ENCODE measurements around the gene C4orf50.

The C4orf50 gene

DNA sequence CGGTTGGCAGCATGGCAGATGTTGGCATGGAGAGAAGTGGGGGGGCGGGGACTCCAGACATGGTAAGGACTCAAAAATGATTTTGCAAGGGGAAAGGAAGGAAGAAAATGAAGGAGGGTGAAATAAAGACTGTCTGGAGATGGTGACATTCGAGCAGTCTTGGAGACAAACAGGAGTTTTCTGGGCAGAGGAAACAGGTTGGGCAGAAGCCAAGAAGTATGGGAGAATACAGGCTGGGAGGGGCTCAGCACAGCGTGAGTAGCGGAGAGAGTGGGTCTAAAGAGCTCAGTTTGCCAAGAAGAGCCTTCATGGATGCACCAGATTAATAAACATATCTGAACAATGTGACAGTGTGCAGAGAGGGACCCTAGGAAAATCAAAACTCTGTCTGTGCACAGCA is 112.0 kb downstream of the C4orf50 start:
- DNase-seq = no peak
- no peaks in the 10 kb centered on the region for H3K4me1 ChIP-seq
- TF ChIP-seq, protein P1, sequence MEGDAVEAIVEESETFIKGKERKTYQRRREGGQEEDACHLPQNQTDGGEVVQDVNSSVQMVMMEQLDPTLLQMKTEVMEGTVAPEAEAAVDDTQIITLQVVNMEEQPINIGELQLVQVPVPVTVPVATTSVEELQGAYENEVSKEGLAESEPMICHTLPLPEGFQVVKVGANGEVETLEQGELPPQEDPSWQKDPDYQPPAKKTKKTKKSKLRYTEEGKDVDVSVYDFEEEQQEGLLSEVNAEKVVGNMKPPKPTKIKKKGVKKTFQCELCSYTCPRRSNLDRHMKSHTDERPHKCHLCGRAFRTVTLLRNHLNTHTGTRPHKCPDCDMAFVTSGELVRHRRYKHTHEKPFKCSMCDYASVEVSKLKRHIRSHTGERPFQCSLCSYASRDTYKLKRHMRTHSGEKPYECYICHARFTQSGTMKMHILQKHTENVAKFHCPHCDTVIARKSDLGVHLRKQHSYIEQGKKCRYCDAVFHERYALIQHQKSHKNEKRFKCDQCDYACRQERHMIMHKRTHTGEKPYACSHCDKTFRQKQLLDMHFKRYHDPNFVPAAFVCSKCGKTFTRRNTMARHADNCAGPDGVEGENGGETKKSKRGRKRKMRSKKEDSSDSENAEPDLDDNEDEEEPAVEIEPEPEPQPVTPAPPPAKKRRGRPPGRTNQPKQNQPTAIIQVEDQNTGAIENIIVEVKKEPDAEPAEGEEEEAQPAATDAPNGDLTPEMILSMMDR (IDR thresholded peaks at IDR 0.05; ENCODE audit: low read depth, low read length) = no peak
- no peaks in the 10 kb centered on the region for H3K27me3 ChIP-seq
- no peaks in the 10 kb centered on the region for H3K9me3 ChIP-seq
- no peak overlapping the region for H3K4me3 ChIP-seq (ENCODE audit: low read depth, low read length)
- no peaks in the 10 kb centered on the region for H3K36me3 ChIP-seq

DNA sequence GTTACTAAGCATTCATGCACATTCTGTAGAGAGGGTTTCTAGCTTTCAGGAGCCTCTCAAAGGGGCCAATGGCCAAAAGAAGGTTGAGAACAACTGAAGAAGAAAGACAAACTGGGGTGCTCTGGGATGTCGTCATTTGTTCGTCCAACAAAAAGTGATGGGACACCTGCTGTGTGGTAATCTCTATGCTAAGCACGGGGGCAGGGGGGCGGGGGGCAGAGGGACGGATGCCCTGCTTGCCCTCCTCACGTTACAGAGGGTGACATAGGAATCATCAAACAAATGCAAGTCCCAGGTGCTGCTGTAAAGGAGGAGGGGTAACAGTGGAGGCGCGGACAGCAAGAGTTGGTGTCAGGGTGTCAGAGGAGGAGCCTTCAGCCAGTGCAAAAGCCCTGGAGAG is 112.5 kb downstream of the C4orf50 start:
- Histone ChIP-seq H3K36me3 (no peaks in the 10 kb centered on the region), H3K9me3 (no peaks in the 10 kb centered on the region), H3K4me1 (no peaks in the 10 kb centered on the region), H3K4me3 (ENCODE audit: low read depth, low read length) (no peak overlapping the region), H3K27me3 (no peaks in the 10 kb centered on the region)
- no peak for DNase-seq
- TF ChIP-seq, protein P1 (IDR thresholded peaks at IDR 0.05; ENCODE audit: low read depth, low read length) = no peak

DNA sequence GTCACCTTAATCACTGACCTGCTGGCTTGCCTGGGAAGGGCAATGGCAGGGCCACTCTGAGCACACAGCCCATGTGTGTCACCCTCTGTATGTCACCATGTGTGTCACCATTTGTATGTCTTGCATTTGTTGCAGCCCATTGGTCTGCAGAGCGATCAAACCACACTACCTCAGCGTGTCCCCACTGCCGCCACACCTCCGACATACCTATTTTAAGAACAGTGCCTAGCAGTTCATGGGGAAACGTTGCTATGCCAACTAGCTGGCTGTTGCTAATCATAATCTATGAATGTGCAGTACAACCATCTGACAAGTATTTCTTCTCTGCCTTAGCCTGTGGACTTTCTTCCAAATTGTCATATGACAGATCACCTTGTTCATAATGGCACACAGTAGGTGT is 117.4 kb downstream of the C4orf50 start:
- no peaks in the 10 kb centered on the region for H3K9me3 ChIP-seq
- no peak overlapping the region for H3K4me3 ChIP-seq (ENCODE audit: low read depth, low read length)
- H3K36me3 ChIP-seq = no peaks in the 10 kb centered on the region
- no peaks in the 10 kb centered on the region for H3K4me1 ChIP-seq
- TF ChIP-seq, protein P1 (IDR thresholded peaks at IDR 0.05; ENCODE audit: low read depth, low read length) = no peak
- DNase-seq = no peak
- H3K27me3 ChIP-seq = no peaks in the 10 kb centered on the region

DNA sequence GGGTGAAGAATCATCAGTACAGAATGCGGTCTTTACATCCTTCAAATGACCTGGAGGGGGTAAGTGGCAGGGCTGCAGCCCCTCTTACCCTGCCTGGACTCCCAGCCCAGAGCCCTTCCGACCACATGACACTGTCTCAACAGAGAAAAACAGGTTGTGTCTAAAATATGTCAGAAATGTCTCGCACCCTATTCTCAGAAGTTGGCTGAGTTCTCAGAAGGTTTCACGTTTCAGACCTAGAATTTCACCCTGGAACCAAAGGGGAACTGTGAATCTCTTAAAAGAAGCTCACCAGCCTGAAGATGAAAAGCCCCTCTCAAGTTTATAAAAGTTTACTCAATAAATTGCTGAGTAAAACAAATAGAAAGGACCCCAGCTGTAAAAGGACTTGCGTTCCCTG is 118.3 kb downstream of the C4orf50 start:
- no peaks in the 10 kb centered on the region for H3K27me3 ChIP-seq
- TF ChIP-seq, protein P1 (IDR thresholded peaks at IDR 0.05; ENCODE audit: low read depth, low read length) = no peak

DNA sequence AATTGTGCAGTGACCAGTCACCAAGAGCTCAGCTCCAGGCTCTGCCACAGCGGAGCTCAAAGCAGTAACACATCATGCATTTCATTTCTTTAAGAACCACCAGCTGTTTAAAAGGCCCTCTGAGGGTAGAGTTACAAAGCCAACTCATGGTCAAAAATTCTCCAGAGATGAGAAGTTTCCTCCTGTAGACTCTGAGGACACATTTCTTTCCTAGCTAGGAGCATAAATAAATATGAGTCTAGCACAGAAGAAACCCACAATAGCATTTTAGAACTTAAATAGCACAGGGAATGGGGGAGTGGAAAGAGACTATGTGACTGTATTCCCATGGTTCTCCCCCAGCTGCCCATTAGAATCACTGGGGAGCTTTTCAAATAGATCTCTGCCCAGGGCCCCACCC is 118.8 kb downstream of the C4orf50 start:
- H3K4me1 ChIP-seq = peaks cover 3% of the 10 kb centered on the region; the same call in 1 of the 2 replicates
- TF ChIP-seq, protein P1 (IDR thresholded peaks at IDR 0.05; ENCODE audit: low read depth, low read length) = no peak
- DNase-seq = no peak
- no peaks in the 10 kb centered on the region for H3K36me3 ChIP-seq
- H3K4me3 ChIP-seq (ENCODE audit: low read depth, low read length) = no peak overlapping the region
- H3K9me3 ChIP-seq = no peaks in the 10 kb centered on the region
- no peaks in the 10 kb centered on the region for H3K27me3 ChIP-seq

More for the DNA sequence above, 118.3 kb downstream of the C4orf50 start:
- no peak overlapping the region for H3K4me3 ChIP-seq (ENCODE audit: low read depth, low read length)
- no peaks in the 10 kb centered on the region for H3K36me3 ChIP-seq
- no peaks in the 10 kb centered on the region for H3K9me3 ChIP-seq
- DNase-seq = no peak
- H3K4me1 ChIP-seq = no peaks in the 10 kb centered on the region

DNA sequence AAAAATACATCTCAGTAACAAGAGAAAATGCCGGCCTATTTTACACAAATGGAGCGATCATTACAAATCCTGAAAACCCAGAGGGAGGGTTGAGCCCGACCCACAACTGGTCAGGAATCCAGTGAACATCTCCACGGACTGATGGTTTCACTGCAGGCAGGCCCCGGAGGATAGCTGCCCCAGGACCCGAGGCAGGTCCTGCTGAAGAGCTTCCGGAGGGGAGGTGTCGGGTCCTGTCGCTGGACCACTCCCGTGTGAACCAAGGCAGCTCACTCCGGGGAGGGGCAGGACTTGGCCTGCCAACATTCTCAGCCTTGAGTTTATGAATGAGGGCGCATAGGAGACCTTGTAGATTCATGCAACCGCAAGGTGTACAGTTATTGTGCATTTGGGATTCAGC is 120.6 kb downstream of the C4orf50 start:
- TF ChIP-seq, protein P1 (IDR thresholded peaks at IDR 0.05; ENCODE audit: low read depth, low read length) = no peak
- peaks cover 12% of the 10 kb centered on the region for H3K4me1 ChIP-seq
- H3K4me3 ChIP-seq (ENCODE audit: low read depth, low read length) = no peak overlapping the region
- no peak for DNase-seq
- no peaks in the 10 kb centered on the region for H3K9me3 ChIP-seq
- H3K27me3 ChIP-seq = peaks cover under 1% of the 10 kb centered on the region
- H3K36me3 ChIP-seq = no peaks in the 10 kb centered on the region
